HG03457 (cell line): ENCODE results near the gene NPEPL1.
"Not testable (repeated sequence)": the region's sequence is repeated elsewhere in the genome, so short reads cannot be mapped to it uniquely, and the experiment has no call there.

Experiments used
- ATAC-seq: cut with Tn5 transposase; IDR thresholded peaks from one replicate; pipeline ENCODE4 v1.9.1; 2021; ENCODE audit warnings: moderate number of reproducible peaks; ENCODE audit not compliant: unreplicated experiment

The NPEPL1 gene, protein sequence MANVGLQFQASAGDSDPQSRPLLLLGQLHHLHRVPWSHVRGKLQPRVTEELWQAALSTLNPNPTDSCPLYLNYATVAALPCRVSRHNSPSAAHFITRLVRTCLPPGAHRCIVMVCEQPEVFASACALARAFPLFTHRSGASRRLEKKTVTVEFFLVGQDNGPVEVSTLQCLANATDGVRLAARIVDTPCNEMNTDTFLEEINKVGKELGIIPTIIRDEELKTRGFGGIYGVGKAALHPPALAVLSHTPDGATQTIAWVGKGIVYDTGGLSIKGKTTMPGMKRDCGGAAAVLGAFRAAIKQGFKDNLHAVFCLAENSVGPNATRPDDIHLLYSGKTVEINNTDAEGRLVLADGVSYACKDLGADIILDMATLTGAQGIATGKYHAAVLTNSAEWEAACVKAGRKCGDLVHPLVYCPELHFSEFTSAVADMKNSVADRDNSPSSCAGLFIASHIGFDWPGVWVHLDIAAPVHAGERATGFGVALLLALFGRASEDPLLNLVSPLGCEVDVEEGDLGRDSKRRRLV

DNA sequence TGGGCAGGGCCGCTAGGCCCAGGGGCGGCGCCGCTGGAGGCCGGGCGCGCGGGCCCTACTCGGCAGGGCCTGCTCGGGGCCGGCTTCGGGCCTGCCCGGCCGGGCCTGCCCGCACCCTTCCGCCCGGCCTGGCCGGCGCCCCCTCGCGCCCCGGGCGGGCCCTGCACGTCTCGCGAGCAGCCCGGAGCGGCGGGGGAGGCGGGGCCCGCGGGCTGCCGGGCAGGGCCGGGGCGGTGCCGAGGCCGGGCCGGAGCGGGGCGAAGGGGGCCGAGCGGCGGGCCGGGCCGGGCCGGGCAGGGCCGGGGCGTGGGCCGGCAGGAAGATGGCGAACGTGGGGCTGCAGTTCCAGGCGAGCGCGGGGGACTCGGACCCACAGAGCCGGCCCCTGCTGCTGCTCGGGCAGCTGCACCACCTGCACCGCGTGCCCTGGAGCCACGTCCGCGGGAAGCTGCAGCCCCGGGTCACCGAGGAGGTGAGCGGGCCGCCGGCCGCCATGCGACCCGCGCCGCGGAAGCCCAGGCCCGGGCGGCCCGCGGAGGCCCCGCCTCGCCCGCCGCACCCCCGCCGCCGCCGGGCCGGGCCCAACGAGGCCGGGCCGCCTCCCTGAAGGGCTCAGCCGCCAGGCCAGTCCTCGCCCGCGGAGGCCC lies at the start of gene NPEPL1:
TSS of gene NPEPL1 (plus strand) at position 222 of the 647 bp plus-strand sequence. CDS start at position 323, 101 bp downstream.
- peak; percentile 74 for ATAC-seq

- ATAC-seq = not testable (repeated sequence)
Observed at GRCh38 chr20:58642896-58643295, 49.7 kb upstream of the NPEPL1 start.

- no peak for ATAC-seq
Observed at GRCh38 chr20:58645412-58645968, 47.1 kb upstream of the NPEPL1 start.

DNA sequence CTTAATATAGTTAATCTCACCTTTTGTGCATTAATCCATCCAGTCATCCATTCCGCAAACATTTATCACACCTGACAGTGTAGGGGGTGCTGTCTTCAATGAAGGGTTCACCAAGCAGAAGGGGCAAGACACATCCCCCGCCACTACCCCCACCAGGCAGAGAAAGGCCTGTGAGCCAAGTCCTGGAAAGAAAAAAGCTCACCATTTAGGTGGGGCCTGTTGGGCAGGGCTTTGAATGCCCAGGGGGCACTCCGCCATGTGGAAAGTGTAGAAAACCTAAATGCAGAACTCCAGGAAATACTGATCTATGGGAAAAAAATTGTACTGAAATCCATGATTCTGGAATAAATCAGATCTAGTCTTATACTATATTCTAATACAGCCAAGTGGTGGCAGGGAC lies 46.3 kb upstream of the NPEPL1 start:
- ATAC-seq = no peak

DNA sequence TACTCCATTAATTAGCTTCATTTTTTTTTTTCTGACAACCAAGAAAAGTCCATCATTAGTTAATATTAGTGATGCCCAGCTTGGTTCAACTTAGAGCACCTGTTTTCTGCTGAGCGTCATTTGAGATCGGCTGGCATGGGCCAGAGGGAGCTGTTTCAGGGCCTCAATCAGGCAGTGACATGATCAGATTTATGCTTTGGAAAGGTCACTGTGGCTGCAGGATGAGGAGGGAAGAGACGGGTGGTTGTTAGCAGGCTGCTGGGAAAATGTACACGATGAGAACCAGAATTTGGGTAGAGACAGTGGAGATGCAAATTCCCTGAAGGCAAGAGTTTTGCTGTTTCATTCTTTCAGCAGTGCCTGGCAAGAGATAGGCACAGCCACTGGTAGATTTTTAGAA lies 45.9 kb upstream of the NPEPL1 start:
- ATAC-seq = no peak

GRCh38 chr20:58647162-58647795 lies 45.3 kb upstream of the NPEPL1 start:
- ATAC-seq = no peak

DNA sequence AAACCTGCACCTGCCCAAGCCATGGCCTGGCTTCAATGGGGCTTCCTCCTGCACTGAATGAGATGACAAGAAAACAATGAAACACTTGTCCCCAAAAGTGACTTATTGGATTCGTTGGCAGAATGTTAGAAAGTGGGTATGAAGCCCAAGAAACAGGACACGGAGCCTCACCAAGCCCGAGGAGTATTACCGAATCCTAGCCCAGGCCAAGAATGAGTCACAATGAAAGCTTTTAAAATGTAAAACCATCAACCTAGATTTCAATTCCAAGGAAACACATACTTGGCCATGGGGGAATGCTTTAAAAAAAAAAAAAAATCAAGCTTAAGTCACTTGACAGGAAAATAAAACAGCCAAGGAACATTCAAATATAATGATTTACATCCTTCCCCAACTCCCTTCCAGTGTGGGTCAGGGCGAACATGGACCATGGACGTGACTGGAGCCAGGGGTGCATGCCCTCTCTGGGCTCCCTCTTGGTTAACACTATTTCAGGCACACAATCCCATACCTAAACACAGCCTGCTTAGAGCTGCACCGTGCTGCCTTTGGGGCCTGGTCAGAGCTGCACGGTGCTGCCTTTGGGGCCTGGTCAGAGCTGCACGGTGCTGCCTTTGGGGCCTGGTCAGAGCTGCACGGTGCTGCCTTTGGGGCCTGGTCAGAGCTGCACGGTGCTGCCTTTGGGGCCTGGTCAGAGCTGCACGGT lies 44.7 kb upstream of the NPEPL1 start:
- ATAC-seq = no peak

DNA sequence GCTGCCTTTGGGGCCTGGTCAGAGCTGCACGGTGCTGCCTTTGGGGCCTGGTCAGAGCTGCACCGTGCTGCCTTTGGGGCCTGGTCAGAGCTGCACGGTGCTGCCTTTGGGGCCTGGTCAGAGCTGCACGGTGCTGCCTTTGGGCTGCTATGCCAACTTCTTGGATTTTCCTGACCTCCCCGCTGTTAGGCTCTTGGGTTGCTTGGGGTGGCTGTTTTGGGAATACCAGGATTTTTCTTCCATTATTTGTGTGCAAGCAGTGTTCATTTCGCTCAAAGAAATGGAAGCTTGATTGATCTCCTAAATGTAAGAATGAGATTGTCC lies 44.1 kb upstream of the NPEPL1 start:
- ATAC-seq = not testable (repeated sequence)

- ATAC-seq = no peak
Observed at GRCh38 chr20:58649288-58650180, 43.1 kb upstream of the NPEPL1 start.

DNA sequence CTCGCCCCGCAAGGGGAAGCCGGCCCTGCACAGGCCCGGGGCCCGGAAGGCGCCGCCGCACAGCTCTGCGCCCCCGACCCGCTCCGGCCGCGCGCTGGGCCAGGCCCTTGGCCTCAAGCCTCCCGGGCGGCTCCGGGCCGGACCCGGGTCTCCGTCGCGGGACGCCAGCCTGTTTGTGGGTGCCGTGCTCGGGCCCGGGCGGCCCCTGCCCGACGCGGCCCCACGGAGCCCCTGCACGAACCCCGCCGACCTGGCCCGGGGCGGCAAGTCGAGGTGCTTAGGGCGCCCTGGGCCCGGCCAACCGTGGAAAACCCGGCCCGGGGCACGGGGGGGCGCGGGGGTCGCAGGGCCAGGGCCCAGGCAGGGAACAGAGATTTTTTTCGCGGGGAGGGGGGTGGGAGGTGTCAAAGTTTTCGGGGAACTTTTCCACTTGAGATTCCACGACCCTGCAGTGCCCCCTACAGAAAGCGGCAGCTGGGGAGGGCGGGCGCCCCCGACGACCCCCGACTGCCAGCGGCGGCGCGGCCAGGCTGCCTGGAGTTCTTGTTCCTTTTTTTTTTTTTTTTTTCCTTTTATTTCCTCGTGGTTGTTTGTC lies 42.3 kb upstream of the NPEPL1 start:
- no peak for ATAC-seq

DNA sequence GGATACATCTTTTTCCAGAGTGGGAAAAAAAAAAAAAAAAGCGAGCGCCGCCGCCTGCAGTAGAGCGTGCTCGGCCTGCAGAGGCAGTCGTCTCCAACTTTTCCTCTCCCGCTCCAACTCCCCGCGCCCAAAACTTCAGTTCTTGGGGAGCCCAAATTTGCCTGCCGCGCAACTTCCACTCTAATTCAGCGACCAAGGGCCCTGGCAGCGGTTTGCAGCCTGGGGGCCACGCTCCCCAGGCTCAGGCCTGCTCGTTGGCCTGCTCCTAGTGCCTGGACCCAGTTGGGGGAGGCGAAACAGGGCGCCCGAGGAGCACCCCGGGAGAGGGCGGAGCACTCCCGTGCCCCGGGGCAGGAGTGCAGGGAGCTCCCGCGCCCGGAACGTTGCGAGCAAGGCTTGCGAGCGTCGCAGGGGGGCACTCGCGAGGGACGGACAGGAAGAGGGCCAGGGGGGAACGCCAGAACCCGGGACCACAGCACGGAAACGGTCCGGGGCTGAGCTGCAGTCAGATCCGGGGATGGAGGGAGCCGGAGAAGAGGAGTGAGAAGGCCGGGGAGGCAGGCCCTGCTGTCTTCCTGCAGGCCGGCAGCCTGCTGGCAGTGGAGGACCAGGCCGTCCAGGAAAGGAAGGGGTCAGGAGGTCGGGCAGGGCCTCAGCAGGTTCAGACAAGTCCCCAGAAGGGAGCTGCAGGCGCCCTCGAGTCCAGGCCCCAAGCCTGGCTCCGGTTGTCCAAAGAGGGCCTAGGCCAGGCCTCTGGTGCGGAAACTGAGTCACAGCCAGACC lies 41.6 kb upstream of the NPEPL1 start, which contains the start of gene STX16:
TSS of gene STX16 (plus strand) at position 508 of the 783 bp plus-strand sequence. CDS start 724 bp downstream, outside the sequence.
- ATAC-seq = peak; percentile 60

GRCh38 chr20:58651559-58651945 lies 41.0 kb upstream of the NPEPL1 start:
- no peak for ATAC-seq

- peak; percentile 31 for ATAC-seq
Observed at GRCh38 chr20:58651946-58652605, 40.5 kb upstream of the NPEPL1 start.

- ATAC-seq = no peak
Observed at GRCh38 chr20:58652606-58653294, 39.9 kb upstream of the NPEPL1 start.

DNA sequence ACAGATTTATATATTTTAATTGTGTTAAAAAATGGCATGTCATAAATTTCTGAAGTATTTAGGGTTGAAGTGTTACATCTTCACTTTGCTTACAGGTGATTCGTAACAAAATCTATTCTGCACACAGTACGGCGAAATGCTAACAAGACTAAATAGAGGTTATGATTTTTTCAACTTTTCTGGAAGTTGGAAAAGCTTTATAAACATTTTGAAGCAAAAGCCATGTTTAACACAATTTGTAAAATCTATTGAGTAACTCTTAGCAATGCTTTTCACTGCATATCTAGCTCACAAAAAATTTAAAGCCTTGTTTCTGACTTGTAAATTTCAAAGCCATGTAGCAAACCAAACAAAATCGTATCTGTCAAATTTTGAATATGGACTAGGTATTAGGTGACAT lies 38.3 kb upstream of the NPEPL1 start:
- ATAC-seq = no peak

GRCh38 chr20:58655328-58656107 lies 37.1 kb upstream of the NPEPL1 start:
- ATAC-seq = no peak

- ATAC-seq = no peak
Observed at GRCh38 chr20:58656831-58657230, 35.8 kb upstream of the NPEPL1 start.
